Fibroblast of mammary gland (primary cell): ENCODE results near the gene PTCD1.

Experiments
- DNase-seq: peaks from one replicate; pipeline ENCODE4 v3.0.0-alpha.2; 2010; ENCODE audit warnings: low read depth
- H3K4me3 ChIP-seq: 2 replicates; pipeline ENCODE4 v1.5.1; 2011; ENCODE audit warnings: low read depth, mild to moderate bottlenecking, low read length, moderate library complexity; ENCODE audit not compliant: control insufficient read depth
- TF ChIP-seq, protein P1 (sequence below): conservative IDR thresholded peaks from 2 replicates; pipeline ENCODE4 v1.5.1; 2011; ENCODE audit warnings: low read depth, low read length, inconsistent platforms; ENCODE audit not compliant: control insufficient read depth, insufficient read depth

Gene PTCD1

DNA sequence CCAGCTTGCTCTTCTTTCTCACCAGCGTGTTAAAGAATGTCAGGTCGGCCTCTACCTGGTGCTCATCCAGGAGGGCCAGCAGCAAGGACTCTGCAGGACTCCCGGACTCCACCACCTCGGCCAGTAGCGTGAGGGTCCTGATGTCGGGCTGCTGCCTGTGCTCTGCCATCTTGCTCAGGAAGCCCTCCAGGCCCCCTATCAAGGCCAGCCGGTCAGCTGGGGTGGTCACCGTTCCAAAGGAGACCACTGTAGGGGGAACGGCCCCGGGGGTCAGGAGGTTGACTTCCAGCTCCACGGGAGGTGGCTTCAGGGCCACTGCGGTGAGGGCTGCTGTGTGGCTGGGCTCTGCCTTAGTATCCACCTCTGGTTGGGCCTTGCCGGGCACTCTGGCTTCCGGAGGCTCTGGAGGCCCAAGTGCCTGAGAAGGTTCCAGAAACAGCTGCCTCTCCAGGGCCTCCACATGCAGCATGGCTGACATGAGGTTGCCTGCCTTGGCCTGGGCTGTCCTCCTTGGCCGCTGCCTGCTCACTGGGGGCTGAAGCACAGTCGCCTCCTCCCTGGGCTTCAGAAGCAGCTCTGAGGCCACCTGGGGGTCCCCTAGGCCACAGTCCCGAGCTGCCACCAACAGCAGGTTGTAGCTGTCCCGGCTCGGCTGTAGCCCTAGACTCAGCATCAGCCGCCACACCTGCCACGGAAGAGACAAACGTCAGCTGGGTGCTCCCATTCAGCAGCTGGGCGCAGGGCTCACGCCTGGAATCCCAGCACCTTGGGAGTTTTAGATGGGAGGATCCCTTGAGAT, 13.5 kb downstream of the PTCD1 start:
- no peak for DNase-seq
- TF ChIP-seq, protein P1, sequence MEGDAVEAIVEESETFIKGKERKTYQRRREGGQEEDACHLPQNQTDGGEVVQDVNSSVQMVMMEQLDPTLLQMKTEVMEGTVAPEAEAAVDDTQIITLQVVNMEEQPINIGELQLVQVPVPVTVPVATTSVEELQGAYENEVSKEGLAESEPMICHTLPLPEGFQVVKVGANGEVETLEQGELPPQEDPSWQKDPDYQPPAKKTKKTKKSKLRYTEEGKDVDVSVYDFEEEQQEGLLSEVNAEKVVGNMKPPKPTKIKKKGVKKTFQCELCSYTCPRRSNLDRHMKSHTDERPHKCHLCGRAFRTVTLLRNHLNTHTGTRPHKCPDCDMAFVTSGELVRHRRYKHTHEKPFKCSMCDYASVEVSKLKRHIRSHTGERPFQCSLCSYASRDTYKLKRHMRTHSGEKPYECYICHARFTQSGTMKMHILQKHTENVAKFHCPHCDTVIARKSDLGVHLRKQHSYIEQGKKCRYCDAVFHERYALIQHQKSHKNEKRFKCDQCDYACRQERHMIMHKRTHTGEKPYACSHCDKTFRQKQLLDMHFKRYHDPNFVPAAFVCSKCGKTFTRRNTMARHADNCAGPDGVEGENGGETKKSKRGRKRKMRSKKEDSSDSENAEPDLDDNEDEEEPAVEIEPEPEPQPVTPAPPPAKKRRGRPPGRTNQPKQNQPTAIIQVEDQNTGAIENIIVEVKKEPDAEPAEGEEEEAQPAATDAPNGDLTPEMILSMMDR = no peak

DNA sequence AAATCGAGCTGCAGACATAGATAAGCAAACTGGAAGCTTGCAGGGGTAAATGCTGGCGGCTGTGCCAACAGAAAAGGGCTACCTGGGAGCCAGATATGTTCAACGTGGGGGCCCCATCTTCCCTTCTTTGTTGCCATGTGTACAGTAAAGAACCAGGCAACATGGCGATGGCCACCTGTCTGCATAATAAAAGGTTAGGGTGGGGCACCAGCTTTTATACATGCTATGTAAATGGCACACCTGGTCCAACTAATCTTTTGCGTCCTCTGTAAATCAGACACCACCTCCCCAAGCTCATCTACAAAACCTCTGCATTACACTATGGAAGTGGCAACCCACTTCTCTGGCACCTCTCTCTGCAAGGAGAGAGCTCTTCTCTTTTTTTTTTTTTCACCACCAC, 16.0 kb downstream of the PTCD1 start:
- no peak for DNase-seq
- TF ChIP-seq, protein P1 = no peak
- H3K4me3 ChIP-seq = no peak overlapping the region

More for the DNA sequence above, 13.5 kb downstream of the PTCD1 start:
- H3K4me3 ChIP-seq = no peak overlapping the region

DNA sequence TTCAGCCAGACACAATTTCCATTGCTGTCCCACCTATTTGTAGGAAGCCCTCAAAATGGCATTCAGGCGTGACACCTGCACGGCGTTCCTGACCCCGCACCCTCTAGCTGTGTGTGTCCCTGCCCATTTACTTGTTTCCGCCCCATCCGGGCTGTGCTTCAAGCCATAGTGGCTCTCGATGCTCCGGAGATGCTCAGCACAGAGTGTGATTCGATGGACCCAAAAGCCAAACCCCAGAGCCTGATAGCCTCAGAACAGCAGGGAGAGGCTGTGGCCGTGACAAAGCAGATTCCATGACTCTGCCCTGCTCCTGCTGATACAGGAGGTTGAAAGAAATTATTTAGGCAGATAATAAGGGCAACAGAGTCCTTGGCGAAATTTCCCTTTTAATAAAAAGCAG, 16.4 kb downstream of the PTCD1 start:
- TF ChIP-seq, protein P1 = no peak
- no peak overlapping the region for H3K4me3 ChIP-seq
- DNase-seq = no peak

DNA sequence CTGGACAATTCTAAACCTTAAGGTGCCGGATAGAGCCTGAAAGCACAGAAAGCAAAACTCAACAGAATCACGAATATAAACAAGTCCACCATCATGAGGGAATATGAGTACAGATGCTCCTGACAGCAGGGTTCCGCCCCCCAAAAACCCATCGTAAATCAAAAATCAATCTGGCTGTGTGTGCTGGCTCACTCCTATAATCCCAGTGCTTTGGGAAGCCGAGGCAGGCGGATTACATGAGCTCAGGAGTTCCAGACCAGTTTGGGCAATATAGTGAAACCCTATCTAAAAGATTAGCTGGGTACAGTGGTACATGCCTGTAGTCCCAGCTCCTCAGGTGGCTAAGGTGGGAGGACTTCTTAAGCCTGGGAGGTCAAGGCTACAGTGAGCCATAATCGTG, 17.6 kb downstream of the PTCD1 start:
- TF ChIP-seq, protein P1 = no peak
- DNase-seq = no peak
- H3K4me3 ChIP-seq = no peak overlapping the region

DNA sequence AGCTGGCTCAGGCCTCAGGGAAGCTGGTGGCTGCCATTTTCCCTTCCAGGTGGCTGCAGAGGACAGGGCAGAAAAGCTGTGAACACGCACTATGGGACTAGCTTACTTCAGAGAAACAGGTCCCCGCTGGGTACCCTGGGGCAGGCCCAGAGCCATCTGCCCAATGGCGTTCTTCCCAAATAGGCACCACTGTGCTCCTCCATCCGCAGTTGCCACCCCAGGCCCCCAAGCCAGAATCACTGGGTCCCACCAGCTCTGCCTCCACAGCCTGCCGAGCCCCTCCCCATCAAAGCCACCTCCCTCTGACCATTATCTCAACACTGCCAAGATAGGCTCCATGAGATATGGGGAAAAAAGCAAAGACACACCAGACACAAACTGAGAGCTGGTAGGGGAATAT, 18.4 kb downstream of the PTCD1 start:
- no peak overlapping the region for H3K4me3 ChIP-seq
- TF ChIP-seq, protein P1 = no peak
- no peak for DNase-seq

DNA sequence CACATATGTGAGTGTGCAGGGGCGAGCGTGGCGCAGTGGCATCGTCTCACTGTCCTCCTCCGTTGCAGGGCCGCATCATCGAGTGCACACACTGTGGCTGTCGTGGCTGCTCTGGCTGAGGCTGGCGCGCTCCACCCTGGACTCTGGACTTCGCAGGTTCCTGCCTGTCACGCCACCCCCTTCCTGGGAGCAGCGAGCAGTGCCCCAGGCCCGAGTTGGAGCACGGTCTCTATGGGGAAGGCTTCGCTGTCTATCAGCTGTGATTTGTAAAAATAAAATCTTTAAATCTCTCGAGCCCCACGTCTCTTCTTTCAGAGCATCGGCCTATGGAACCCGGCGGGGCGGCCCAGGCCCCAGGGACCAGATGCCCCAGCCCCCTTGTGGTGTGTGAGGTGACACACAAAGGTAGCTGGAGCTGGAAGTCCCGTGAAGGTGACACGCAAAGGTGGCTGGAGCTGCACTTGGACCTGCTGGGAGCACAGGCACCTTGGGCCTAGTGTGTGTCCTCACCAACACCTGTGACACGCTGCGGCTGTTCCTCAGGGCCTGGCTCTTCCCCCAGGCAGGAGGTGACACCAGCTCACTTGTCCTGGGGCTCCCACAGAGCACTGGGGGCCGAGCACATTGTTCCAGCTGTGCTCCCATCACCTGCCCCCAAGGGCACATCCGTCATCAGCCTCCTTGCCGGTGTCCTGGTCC, 19.1 kb downstream of the PTCD1 start:
- TF ChIP-seq, protein P1 = no peak
- DNase-seq = no peak
- H3K4me3 ChIP-seq = no peak overlapping the region
